Measurements from ENCODE around the gene PDK1. TPM values are rescaled to one million over a fixed set of nuclear protein-coding genes. Genes with fewer than 3 reads are reported as not detected.

Gene PDK1
- total RNA-seq, 4 donors from 2014 or later, result 7.0 to 13.5 (median 11.4) TPM

DNA sequence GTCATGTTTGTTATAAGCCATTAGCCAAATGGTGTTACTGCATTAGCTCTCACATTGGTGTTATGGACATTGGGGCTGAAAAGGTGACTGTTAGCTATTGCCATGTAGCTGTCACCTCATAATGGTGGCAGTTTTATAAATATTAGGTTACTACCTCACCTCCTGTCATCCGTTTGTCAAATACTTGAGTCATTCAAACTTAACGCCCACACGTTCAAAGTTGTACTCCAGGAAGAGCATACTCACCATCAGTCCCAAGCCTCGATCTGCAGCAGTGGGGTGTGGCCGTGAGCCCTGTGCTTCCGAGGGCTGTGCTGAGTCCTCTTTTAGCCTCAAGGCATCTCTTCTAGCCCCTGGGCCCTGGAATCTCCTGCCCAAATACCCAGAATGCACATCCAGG is 87.3 kb downstream of the PDK1 start:
- DNase-seq, result no peak
- Histone ChIP-seq H3K9me3 (no peaks in the 10 kb centered on the region), H3K4me1 (no peaks in the 10 kb centered on the region), H3K27me3 (no peaks in the 10 kb centered on the region), H3K4me3 (replicated peaks in 1 of 3) (no peak overlapping the region), H3K27ac (no peak overlapping the region), H3K36me3 (no peaks in the 10 kb centered on the region)
- intact Hi-C loops (cut with DNase I), result no loop called here
- whole genome bisulfite sequencing, 2 donors, result 87 to 89% methylated on average over 5 to 6 of the region's 6 CpGs
- no peak for TF ChIP-seq POLR2A (IDR thresholded peaks at IDR 0.05)

DNA sequence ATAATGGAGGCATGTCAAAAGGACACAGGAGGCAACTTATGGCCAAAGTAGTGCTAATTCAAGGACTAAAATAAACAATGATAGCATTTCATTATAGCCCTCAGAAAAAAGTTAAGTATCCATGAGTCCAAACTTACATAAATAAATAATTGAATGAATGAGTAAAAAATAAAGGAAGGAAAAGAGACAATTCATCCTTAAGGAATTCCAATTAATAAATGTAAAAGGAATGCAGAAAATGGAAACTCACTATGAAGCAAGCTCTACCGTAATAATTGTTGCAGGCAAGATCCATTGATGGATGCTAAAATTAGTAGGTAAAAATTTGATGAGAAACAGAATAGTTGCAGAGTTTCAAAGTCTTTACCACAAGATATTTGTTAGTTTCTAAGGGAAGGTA is 91.5 kb downstream of the PDK1 start:
- no peak overlapping the region for H3K27ac ChIP-seq
- DNase-seq, result no peak
- H3K36me3 ChIP-seq, result no peaks in the 10 kb centered on the region
- H3K4me1 ChIP-seq, result no peaks in the 10 kb centered on the region
- H3K4me3 ChIP-seq (replicated peaks in 1 of 3), result no peak overlapping the region
- H3K9me3 ChIP-seq, result no peaks in the 10 kb centered on the region
- H3K27me3 ChIP-seq, result no peaks in the 10 kb centered on the region
- intact Hi-C loops (cut with DNase I), result no loop called here
- WGBS, 2 donors, result 87 to 95% methylated on average over 1 of the region's 1 CpG
- no peak for TF ChIP-seq POLR2A (IDR thresholded peaks at IDR 0.05)
- TF ChIP-seq, protein P1, sequence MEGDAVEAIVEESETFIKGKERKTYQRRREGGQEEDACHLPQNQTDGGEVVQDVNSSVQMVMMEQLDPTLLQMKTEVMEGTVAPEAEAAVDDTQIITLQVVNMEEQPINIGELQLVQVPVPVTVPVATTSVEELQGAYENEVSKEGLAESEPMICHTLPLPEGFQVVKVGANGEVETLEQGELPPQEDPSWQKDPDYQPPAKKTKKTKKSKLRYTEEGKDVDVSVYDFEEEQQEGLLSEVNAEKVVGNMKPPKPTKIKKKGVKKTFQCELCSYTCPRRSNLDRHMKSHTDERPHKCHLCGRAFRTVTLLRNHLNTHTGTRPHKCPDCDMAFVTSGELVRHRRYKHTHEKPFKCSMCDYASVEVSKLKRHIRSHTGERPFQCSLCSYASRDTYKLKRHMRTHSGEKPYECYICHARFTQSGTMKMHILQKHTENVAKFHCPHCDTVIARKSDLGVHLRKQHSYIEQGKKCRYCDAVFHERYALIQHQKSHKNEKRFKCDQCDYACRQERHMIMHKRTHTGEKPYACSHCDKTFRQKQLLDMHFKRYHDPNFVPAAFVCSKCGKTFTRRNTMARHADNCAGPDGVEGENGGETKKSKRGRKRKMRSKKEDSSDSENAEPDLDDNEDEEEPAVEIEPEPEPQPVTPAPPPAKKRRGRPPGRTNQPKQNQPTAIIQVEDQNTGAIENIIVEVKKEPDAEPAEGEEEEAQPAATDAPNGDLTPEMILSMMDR (IDR thresholded peaks at IDR 0.05), result no peak

GRCh38 chr2:172655091-172655837 is 99.4 kb downstream of the PDK1 start:
- intact Hi-C loops (cut with DNase I), result no loop called here
- Histone ChIP-seq H3K4me3 (replicated peaks in 1 of 3) (no peak overlapping the region), H3K9me3 (no peaks in the 10 kb centered on the region), H3K36me3 (no peaks in the 10 kb centered on the region), H3K27me3 (no peaks in the 10 kb centered on the region), H3K4me1 (no peaks in the 10 kb centered on the region), H3K27ac (no peak overlapping the region)
- no peak for DNase-seq
- 71 to 83% methylated on average over 8 of the region's 8 CpGs for WGBS, 2 donors
- TF ChIP-seq, protein P1 (IDR thresholded peaks at IDR 0.05), result no peak
- TF ChIP-seq POLR2A (IDR thresholded peaks at IDR 0.05), result no peak

- no peak for DNase-seq
- Histone ChIP-seq H3K27me3 (no peaks in the 10 kb centered on the region), H3K4me1 (no peaks in the 10 kb centered on the region), H3K9me3 (no peaks in the 10 kb centered on the region), H3K27ac (no peak overlapping the region), H3K4me3 (replicated peaks in 1 of 3) (no peak overlapping the region), H3K36me3 (no peaks in the 10 kb centered on the region)
- intact Hi-C loops (cut with DNase I), result no loop called here
- WGBS, 2 donors, result 84 to 87% methylated on average over 5 of the region's 5 CpGs
- TF ChIP-seq, protein P1 (IDR thresholded peaks at IDR 0.05), result no peak
- no peak for TF ChIP-seq POLR2A (IDR thresholded peaks at IDR 0.05)
Observed at GRCh38 chr2:172655838-172656573, 100.1 kb downstream of the PDK1 start.

Small RNA genes within 50 kb of the gene (small RNA-seq; reads per million reads assigned to genes)
- gene RF00019, result not detected

Other genes starting within 250 kb of the PDK1 start
- 10 to 100 TPM; 34.8 to 66.6 (median 52.7) TPM for gene ITGA6, start 128.5 kb upstream of the PDK1 start, total RNA-seq
- 10 to 100 TPM in 2 of 4 donors, 1 to 10 TPM in 2; 7.9 to 19.6 (median 12.1) TPM for gene RAPGEF4, start 179.8 kb downstream of the PDK1 start, total RNA-seq

Measured in thyroid gland (tissue), 4 donors.